Keratinocyte (primary cell): Measurements from ENCODE around the gene PIM3. TPM values are rescaled to one million over a fixed set of nuclear protein-coding genes. Genes with fewer than 3 reads are reported as not detected.

Experiments used
- DNase-seq: peaks from one replicate; pipeline ENCODE4 v3.0.0-alpha.2; 2011; ENCODE audit warnings: low read depth, missing footprints, low spot score
- FAIRE-seq: peaks from 2 replicates; lab custom pipeline; 2011; peaks lifted over from hg19 to GRCh38; lab: Jason Lieb, UNC
- H2AFZ ChIP-seq: 2 replicates; pipeline ENCODE4 v1.6.0; 2012; ENCODE audit warnings: low read length, control low read depth, inconsistent platforms; ENCODE audit not compliant: control insufficient read depth
- H3K27ac ChIP-seq: 2 replicates; pipeline ENCODE4 v1.5.1; 2011; ENCODE audit warnings: low read length; ENCODE audit not compliant: control insufficient read depth, insufficient read depth
- H3K27me3 ChIP-seq: 3 replicates; pipeline ENCODE4 v1.6.0; 2011; ENCODE audit warnings: low read length; ENCODE audit not compliant: control insufficient read depth, insufficient read depth; ENCODE audit errors: extremely low read depth
- H3K36me3 ChIP-seq, 2 experiments: 2 replicates in 1 of 2; 3 replicates in 1 of 2; pipeline ENCODE4 v1.5.1; 2011; ENCODE audit warnings: low read length in 2 of 2, mild to moderate bottlenecking in 1 of 2; ENCODE audit not compliant: control insufficient read depth in 2 of 2, insufficient read depth in 2 of 2; ENCODE audit errors: extremely low read depth in 1 of 2
- H3K4me1 ChIP-seq: 3 replicates; pipeline ENCODE4 v1.5.1; 2011; ENCODE audit warnings: low read length; ENCODE audit not compliant: control insufficient read depth, insufficient read depth; ENCODE audit errors: extremely low read depth
- H3K4me2 ChIP-seq: 3 replicates; pipeline ENCODE4 v1.6.0; 2011; ENCODE audit warnings: low read depth, low read length; ENCODE audit not compliant: control insufficient read depth, insufficient read depth; ENCODE audit errors: extremely low read depth
- H3K4me3 ChIP-seq, 3 experiments: fragments of 200-600 bp in 1 of 3; sonication (generic) in 1 of 3; 2 replicates in 2 of 3; 3 replicates in 1 of 3; pipeline ENCODE4 v1.5.1; 2011 to 2016; ENCODE audit warnings: low read length in 3 of 3, mild to moderate bottlenecking in 3 of 3, control low read depth in 2 of 3, inconsistent platforms in 1 of 3, low read depth in 1 of 3, mixed read lengths in 1 of 3, mixed run types in 1 of 3, moderate library complexity in 1 of 3; ENCODE audit not compliant: control insufficient read depth in 2 of 3, insufficient read depth in 2 of 3; ENCODE audit errors: extremely low read depth in 1 of 3
- H3K79me2 ChIP-seq: 2 replicates; pipeline ENCODE4 v1.6.0; 2012; ENCODE audit warnings: low read length; ENCODE audit not compliant: control insufficient read depth, insufficient read depth
- H3K9ac ChIP-seq: 3 replicates; pipeline ENCODE4 v1.6.0; 2011; ENCODE audit warnings: low read length; ENCODE audit not compliant: control insufficient read depth, insufficient read depth; ENCODE audit errors: extremely low read depth
- H3K9me1 ChIP-seq: 3 replicates; pipeline ENCODE4 v1.6.0; 2011; ENCODE audit warnings: low read length; ENCODE audit not compliant: control insufficient read depth, insufficient read depth; ENCODE audit errors: extremely low read depth
- H3K9me3 ChIP-seq: 2 replicates; pipeline ENCODE4 v1.5.1; 2012; ENCODE audit warnings: low read depth, low read length; ENCODE audit not compliant: control insufficient read depth
- H4K20me1 ChIP-seq: 3 replicates; pipeline ENCODE4 v1.6.0; 2011; ENCODE audit warnings: low read length; ENCODE audit not compliant: control insufficient read depth, insufficient read depth; ENCODE audit errors: extremely low read depth
- EZH2 ChIP-seq: IDR thresholded peaks from one replicate; pipeline ENCODE4 v1.6.1; 2012; ENCODE audit warnings: inconsistent platforms, mild to moderate bottlenecking, low read length, moderate library complexity
- dilution Hi-C: fragments of 300-500 bp; cut with MboI; formaldehyde crosslinking; loops from one replicate; pipeline ENCODE4 v1.7.0; 2020; ENCODE audit warnings: low sequenced_read_pairs; ENCODE audit not compliant: extremely low pct_ligation_motif_present
- polyA plus RNA-seq, 5 experiments: library from polyadenylated mRNA; depleted of rRNA in 3 of 5; stranded (reverse) in 3 of 5; stranded (forward) in 1 of 5; unstranded in 1 of 5; fragments of >200 nt; gene quantifications; 1 replicate in 1 of 5; 2 replicates in 3 of 5; 3 replicates in 1 of 5; pipeline versions ENCODE4 v1.2.1 to v1.2.3, GENCODE V29; 2011 to 2012; ENCODE audit warnings: missing spikeins in 2 of 5, low read depth in 1 of 5, low replicate concordance in 1 of 5
- TF ChIP-seq, protein P1 (sequence below), 3 experiments: IDR thresholded peaks in 1 of 3; conservative IDR thresholded peaks in 1 of 3; optimal IDR thresholded peaks in 1 of 3; 2 replicates in 2 of 3; 3 replicates in 1 of 3; pipeline versions ENCODE3 to v1.5.1; 2011; ENCODE audit warnings: low read length in 3 of 3, mild to moderate bottlenecking in 3 of 3, moderate library complexity in 2 of 3, control low read depth in 1 of 3, inconsistent platforms in 1 of 3; ENCODE audit not compliant: insufficient read depth in 2 of 3; ENCODE audit errors: extremely low read depth in 1 of 3

The PIM3 gene
- polyA plus RNA-seq, 1 donor (not counting 4 experiments of a cell fraction or from before 2014, with no cell fraction given) = 3.4 TPM

DNA sequence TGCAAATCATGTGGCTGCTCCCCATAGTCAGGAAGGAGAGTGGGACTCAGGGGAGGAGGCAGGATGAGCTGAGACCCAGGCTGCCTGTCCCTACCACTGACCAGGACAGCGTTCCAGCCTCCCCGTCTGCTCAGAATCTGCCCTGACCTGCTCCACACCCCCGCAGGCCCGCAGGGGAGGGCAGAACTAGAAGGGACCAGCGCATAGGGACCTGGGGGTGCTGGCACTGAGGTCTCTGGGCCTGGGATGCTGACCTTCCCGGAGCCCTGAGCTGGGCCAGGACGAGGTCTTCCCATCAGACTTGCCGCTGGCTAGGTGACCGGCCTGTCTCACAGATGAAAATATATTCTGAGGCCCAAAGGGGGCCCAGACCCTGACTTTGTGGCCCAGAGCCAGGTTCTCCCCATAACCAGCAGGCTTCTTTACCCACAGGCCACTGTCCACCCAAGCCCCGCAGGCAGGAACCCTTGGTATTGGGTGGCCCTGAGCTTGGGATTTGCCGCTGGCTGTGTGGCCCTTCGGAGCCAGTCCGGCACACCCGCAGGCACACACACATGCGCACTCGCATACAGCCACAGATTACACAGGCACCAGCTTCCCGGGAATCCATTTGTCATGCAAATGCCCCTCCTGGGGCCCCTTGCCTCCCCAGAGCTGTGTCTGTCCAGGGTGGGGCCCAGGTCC is 13.8 kb upstream of the PIM3 start:
- no peak overlapping the region for H3K27ac ChIP-seq
- H3K9me3 ChIP-seq = no peaks in the 10 kb centered on the region
- H4K20me1 ChIP-seq = no peaks in the 10 kb centered on the region
- H3K36me3 ChIP-seq = no peaks in the 10 kb centered on the region
- TF ChIP-seq, protein P1, sequence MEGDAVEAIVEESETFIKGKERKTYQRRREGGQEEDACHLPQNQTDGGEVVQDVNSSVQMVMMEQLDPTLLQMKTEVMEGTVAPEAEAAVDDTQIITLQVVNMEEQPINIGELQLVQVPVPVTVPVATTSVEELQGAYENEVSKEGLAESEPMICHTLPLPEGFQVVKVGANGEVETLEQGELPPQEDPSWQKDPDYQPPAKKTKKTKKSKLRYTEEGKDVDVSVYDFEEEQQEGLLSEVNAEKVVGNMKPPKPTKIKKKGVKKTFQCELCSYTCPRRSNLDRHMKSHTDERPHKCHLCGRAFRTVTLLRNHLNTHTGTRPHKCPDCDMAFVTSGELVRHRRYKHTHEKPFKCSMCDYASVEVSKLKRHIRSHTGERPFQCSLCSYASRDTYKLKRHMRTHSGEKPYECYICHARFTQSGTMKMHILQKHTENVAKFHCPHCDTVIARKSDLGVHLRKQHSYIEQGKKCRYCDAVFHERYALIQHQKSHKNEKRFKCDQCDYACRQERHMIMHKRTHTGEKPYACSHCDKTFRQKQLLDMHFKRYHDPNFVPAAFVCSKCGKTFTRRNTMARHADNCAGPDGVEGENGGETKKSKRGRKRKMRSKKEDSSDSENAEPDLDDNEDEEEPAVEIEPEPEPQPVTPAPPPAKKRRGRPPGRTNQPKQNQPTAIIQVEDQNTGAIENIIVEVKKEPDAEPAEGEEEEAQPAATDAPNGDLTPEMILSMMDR (optimal IDR thresholded peaks at IDR 0.05 in 1 of 3, IDR thresholded peaks at IDR 0.05 in 1 of 3, conservative IDR thresholded peaks at IDR 0.05 in 1 of 3; ENCODE audit: extremely low read depth in 1 of 3, insufficient read depth in 2 of 3, low read length in 3 of 3) = no peak
- no peak for TF ChIP-seq EZH2
- dilution Hi-C loops = no loop called here
- no peaks in the 10 kb centered on the region for H3K27me3 ChIP-seq
- H3K4me3 ChIP-seq = no peak overlapping the region
- no peak overlapping the region for H3K4me2 ChIP-seq
- FAIRE-seq = no peak
- no peak for DNase-seq
- no peaks in the 10 kb centered on the region for H3K9me1 ChIP-seq
- H2AFZ ChIP-seq = no peak overlapping the region
- peaks cover 28% of the 10 kb centered on the region for H3K4me1 ChIP-seq
- no peaks in the 10 kb centered on the region for H3K79me2 ChIP-seq
- no peak overlapping the region for H3K9ac ChIP-seq

DNA sequence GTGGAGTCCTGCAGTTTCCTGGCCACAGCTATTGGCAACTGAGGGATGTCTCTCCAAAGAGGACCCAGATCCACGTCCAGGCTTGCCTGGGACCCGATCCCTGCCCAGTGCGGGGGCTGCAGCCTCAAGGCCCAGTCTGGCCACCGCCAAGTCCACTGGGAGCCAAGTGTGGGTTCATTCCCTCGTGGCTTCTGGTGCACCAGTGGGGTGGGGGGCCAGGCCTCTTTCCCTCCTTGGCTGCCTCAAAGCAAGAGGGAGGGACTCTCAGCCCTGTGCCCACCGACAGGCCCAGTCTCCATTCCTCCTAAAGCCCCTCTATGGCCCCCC is 13.3 kb upstream of the PIM3 start:
- no peaks in the 10 kb centered on the region for H3K27me3 ChIP-seq
- no peak overlapping the region for H3K4me3 ChIP-seq
- H3K79me2 ChIP-seq = no peaks in the 10 kb centered on the region
- no peak overlapping the region for H3K4me2 ChIP-seq
- dilution Hi-C loops = no loop called here
- H4K20me1 ChIP-seq = no peaks in the 10 kb centered on the region
- H3K9ac ChIP-seq = no peak overlapping the region
- no peaks in the 10 kb centered on the region for H3K36me3 ChIP-seq
- no peaks in the 10 kb centered on the region for H3K9me3 ChIP-seq
- DNase-seq (no peak), FAIRE-seq (no peak)
- H3K4me1 ChIP-seq = peaks cover 33% of the 10 kb centered on the region
- no peaks in the 10 kb centered on the region for H3K9me1 ChIP-seq
- H3K27ac ChIP-seq = no peak overlapping the region
- no peak overlapping the region for H2AFZ ChIP-seq
- no peak for TF ChIP-seq EZH2
- TF ChIP-seq, protein P1 (optimal IDR thresholded peaks at IDR 0.05 in 1 of 3, IDR thresholded peaks at IDR 0.05 in 1 of 3, conservative IDR thresholded peaks at IDR 0.05 in 1 of 3; ENCODE audit: extremely low read depth in 1 of 3, insufficient read depth in 2 of 3, low read length in 3 of 3) = no peak
